ENCODE measurements around the gene MKNK1. TPM values are rescaled to one million over a fixed set of nuclear protein-coding genes. Genes with fewer than 3 reads are reported as not detected.

Gene MKNK1
- total RNA-seq, 1 experiment from 2014 or later = 18.6 TPM

DNA sequence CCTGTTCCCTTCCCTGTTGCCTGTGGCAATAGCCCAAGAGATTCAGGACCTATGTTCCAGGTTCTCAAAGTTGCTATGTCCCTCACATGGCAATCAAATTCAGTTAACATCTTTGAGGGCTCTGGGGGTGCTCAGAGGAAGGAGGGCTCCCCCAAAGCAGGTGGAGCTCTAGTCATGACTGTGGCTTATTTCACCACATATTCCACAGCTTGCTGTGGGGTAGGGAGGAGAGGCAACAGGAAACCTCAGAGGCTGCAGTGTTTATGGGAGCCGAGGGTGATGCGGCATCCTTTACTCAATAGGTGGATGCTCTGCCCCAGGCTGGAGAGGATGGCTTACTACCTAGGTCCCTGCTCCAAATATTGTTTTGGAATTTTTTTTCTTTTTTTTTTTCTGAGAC, 1.2 kb upstream of the MKNK1 start:
- ATAC-seq = no peak
- H3K27me3 Mint-ChIP-seq (ENCODE audit: low read depth) = no peaks in the 10 kb centered on the region
- peaks cover 9% of the 10 kb centered on the region; the same call in 1 of the 2 replicates for H3K36me3 Mint-ChIP-seq

DNA sequence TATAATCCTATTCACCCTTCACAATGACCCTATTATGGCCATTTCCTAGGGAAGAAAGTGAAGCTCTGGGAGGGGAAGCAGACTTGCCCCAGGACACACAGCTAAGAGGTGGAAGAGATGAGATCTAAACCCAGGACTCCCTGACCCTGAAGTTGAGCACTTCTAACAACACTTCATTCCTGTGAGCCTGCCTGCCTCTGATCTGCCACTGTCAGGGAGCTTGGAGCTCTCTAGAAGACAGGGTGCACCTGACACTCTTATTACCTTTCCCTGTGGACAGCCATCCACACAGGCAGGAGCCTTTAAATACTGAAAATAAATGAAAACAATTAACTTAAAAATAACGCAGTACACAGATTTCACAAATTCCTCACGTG, 599 bp downstream of the MKNK1 start:
- Mint-ChIP-seq H3K27ac (peak overlapping the region; percentile 75), H3K9me3 (no peaks in the 10 kb centered on the region), H3K4me1 (peaks cover 21% of the 10 kb centered on the region), H3K36me3 (0 out of 2 replicates have a peak, but pooled peaks cover 3% of the 10 kb centered on the region), H3K27me3 (ENCODE audit: low read depth) (no peaks in the 10 kb centered on the region), H3K4me3 (peak overlapping the region; percentile 89)
- ATAC-seq (no peak), DNase-seq (ENCODE audit: low spot score) (no peak)
- POLR2A ChIA-PET = interaction anchor here (1.0 to 2.0 kb wide), 2 partner anchors 13 to 36 kb away, joined by 4 to 13 read pairs; partner anchors contain the start of gene MOB3C
- CTCF ChIA-PET = interaction anchor here (0.6 to 4.5 kb wide), 37 partner anchors 9 to 1055 kb away, joined by 3 to 42 read pairs (median 6); partner anchors contain the start of genes ATPAF1, DMBX1, KNCN and MOB3C
- TF ChIP-seq ZNF219 (CRISPR knock-in tag; IDR thresholded peaks at IDR 0.05; ENCODE audit: borderline replicate concordance) = no peak
- TF ChIP-seq ZBTB21 (CRISPR knock-in tag; IDR thresholded peaks at IDR 0.05; ENCODE audit: borderline replicate concordance) = no peak

More for the DNA sequence above, 1.2 kb upstream of the MKNK1 start:
- Mint-ChIP-seq H3K4me3 (peak overlapping the region; percentile 89), H3K27ac (no peak overlapping the region), H3K4me1 (peaks cover 21% of the 10 kb centered on the region), H3K9me3 (no peaks in the 10 kb centered on the region)
- POLR2A ChIA-PET = interaction anchor here (2.0 kb wide), 2 partner anchors 8 to 11 kb away, joined by 13 to 14 read pairs; partner anchors contain the start of gene MOB3C
- no peak for TF ChIP-seq ZNF423 (CRISPR knock-in tag; IDR thresholded peaks at IDR 0.05)
- no peak for TF ChIP-seq ZNF138 (CRISPR knock-in tag; conservative IDR thresholded peaks at IDR 0.05)
- TF ChIP-seq, protein P1, sequence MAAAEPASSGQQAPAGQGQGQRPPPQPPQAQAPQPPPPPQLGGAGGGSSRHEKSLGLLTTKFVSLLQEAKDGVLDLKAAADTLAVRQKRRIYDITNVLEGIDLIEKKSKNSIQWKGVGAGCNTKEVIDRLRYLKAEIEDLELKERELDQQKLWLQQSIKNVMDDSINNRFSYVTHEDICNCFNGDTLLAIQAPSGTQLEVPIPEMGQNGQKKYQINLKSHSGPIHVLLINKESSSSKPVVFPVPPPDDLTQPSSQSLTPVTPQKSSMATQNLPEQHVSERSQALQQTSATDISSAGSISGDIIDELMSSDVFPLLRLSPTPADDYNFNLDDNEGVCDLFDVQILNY (CRISPR knock-in tag; IDR thresholded peaks at IDR 0.05) = no peak
- no peak for TF ChIP-seq RELA (CRISPR knock-in tag; IDR thresholded peaks at IDR 0.05; ENCODE audit: borderline replicate concordance)
- TF ChIP-seq NR2C2 (CRISPR knock-in tag; IDR thresholded peaks at IDR 0.05) = no peak
- TF ChIP-seq, protein P2, sequence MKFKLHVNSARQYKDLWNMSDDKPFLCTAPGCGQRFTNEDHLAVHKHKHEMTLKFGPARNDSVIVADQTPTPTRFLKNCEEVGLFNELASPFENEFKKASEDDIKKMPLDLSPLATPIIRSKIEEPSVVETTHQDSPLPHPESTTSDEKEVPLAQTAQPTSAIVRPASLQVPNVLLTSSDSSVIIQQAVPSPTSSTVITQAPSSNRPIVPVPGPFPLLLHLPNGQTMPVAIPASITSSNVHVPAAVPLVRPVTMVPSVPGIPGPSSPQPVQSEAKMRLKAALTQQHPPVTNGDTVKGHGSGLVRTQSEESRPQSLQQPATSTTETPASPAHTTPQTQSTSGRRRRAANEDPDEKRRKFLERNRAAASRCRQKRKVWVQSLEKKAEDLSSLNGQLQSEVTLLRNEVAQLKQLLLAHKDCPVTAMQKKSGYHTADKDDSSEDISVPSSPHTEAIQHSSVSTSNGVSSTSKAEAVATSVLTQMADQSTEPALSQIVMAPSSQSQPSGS (CRISPR knock-in tag; IDR thresholded peaks at IDR 0.05; ENCODE audit: borderline replicate concordance, low read depth) = no peak
- TF ChIP-seq MYBL2 (CRISPR knock-in tag; IDR thresholded peaks at IDR 0.05) = no peak
- TF ChIP-seq TEAD1 (CRISPR knock-in tag; IDR thresholded peaks at IDR 0.05) = no peak
- TF ChIP-seq CREB1 (CRISPR knock-in tag; IDR thresholded peaks at IDR 0.05) = no peak
- no peak for DNase-seq (ENCODE audit: low spot score)
- CTCF ChIA-PET = interaction anchor here (1.1 to 4.5 kb wide), 10 partner anchors 12 to 163 kb away, joined by 4 to 42 read pairs (median 20); partner anchors contain the start of genes DMBX1 and MOB3C

GRCh38 chr1:46601257-46602007, 2.6 kb downstream of the MKNK1 start:
- ChIA-PET CTCF (no interaction called here), POLR2A (no interaction called here)
- DNase-seq (ENCODE audit: low spot score) (no peak), ATAC-seq (no peak)
- Mint-ChIP-seq H3K4me1 (peaks cover 18% of the 10 kb centered on the region), H3K9me3 (no peaks in the 10 kb centered on the region), H3K4me3 (0 out of 2 replicates have a peak overlapping the region, but pooled peaks have one; percentile 5), H3K36me3 (no peaks in the 10 kb centered on the region), H3K27ac (no peak overlapping the region), H3K27me3 (ENCODE audit: low read depth) (no peaks in the 10 kb centered on the region)
- TF ChIP-seq, protein P3, sequence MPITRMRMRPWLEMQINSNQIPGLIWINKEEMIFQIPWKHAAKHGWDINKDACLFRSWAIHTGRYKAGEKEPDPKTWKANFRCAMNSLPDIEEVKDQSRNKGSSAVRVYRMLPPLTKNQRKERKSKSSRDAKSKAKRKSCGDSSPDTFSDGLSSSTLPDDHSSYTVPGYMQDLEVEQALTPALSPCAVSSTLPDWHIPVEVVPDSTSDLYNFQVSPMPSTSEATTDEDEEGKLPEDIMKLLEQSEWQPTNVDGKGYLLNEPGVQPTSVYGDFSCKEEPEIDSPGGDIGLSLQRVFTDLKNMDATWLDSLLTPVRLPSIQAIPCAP (CRISPR knock-in tag; IDR thresholded peaks at IDR 0.05) = no peak
- TF ChIP-seq SOX15 (CRISPR knock-in tag; IDR thresholded peaks at IDR 0.05) (no peak), JAZF1 (CRISPR knock-in tag; IDR thresholded peaks at IDR 0.05) (no peak), E2F4 (CRISPR knock-in tag; IDR thresholded peaks at IDR 0.05; ENCODE audit: borderline replicate concordance, low read depth) (no peak)
